ENCODE results near the gene EXOC4. TPM values are rescaled to one million over a fixed set of nuclear protein-coding genes. Genes with fewer than 3 reads are reported as not detected.

Gene EXOC4
- total RNA-seq, 4 donors from 2014 or later: 52.4 to 82.2 (median 67.0) TPM

- no peak for DNase-seq (ENCODE audit: low spot score in 2 of 2)
- WGBS, 2 donors: 67 to 76% methylated on average over 3 of the region's 3 CpGs
- TF ChIP-seq, protein P1, sequence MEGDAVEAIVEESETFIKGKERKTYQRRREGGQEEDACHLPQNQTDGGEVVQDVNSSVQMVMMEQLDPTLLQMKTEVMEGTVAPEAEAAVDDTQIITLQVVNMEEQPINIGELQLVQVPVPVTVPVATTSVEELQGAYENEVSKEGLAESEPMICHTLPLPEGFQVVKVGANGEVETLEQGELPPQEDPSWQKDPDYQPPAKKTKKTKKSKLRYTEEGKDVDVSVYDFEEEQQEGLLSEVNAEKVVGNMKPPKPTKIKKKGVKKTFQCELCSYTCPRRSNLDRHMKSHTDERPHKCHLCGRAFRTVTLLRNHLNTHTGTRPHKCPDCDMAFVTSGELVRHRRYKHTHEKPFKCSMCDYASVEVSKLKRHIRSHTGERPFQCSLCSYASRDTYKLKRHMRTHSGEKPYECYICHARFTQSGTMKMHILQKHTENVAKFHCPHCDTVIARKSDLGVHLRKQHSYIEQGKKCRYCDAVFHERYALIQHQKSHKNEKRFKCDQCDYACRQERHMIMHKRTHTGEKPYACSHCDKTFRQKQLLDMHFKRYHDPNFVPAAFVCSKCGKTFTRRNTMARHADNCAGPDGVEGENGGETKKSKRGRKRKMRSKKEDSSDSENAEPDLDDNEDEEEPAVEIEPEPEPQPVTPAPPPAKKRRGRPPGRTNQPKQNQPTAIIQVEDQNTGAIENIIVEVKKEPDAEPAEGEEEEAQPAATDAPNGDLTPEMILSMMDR (IDR thresholded peaks at IDR 0.05): no peak
- TF ChIP-seq POLR2A (IDR thresholded peaks at IDR 0.05): no peak
- no peak overlapping the region for H3K4me3 ChIP-seq (ENCODE audit: low read depth, poor library complexity, severe bottlenecking)
- intact Hi-C loops (cut with DNase I; ENCODE audit: low total_unique reads): no loop called here
Observed at GRCh38 chr7:133310232-133310862, 57.5 kb downstream of the EXOC4 start.

- TF ChIP-seq, protein P1 (IDR thresholded peaks at IDR 0.05): no peak
- TF ChIP-seq POLR2A (IDR thresholded peaks at IDR 0.05): no peak
- no peak overlapping the region for H3K4me3 ChIP-seq (ENCODE audit: low read depth, poor library complexity, severe bottlenecking)
- 89 to 96% methylated on average over 1 of the region's 1 CpG for WGBS, 2 donors
- intact Hi-C loops (cut with DNase I; ENCODE audit: low total_unique reads): no loop called here
- no peak for DNase-seq (ENCODE audit: low spot score in 2 of 2)
Observed at GRCh38 chr7:133313575-133313974, 60.7 kb downstream of the EXOC4 start.

DNA sequence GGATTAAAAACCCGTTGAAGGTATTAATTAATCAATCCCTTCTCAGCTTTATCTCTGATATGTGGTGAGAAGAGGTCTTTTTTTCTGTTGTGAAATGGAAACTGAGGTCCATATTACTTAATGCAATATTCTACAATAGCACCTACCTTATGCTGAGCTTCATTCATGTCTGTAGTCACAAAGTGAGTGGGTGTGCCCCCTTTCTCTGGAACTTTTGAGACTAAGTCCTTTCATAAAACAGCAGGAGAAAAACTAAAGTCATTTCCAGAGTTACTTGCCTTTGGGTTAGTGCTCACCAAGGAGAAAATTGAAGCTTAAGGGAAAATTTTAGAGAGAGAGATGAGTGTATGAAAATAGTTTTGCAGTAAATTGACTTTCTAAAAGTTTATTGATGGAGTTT, 61.2 kb downstream of the EXOC4 start:
- no peak for DNase-seq (ENCODE audit: low spot score in 2 of 2)
- 86 to 96% methylated on average over 1 of the region's 1 CpG for WGBS, 2 donors
- intact Hi-C loops (cut with DNase I; ENCODE audit: low total_unique reads): no loop called here
- TF ChIP-seq, protein P1 (IDR thresholded peaks at IDR 0.05): no peak
- no peak for TF ChIP-seq POLR2A (IDR thresholded peaks at IDR 0.05)
- H3K4me3 ChIP-seq (ENCODE audit: low read depth, poor library complexity, severe bottlenecking): no peak overlapping the region

- WGBS, 2 donors: 80 to 84% methylated on average over 6 of the region's 6 CpGs
- H3K4me3 ChIP-seq (ENCODE audit: low read depth, poor library complexity, severe bottlenecking): no peak overlapping the region
- TF ChIP-seq, protein P1 (IDR thresholded peaks at IDR 0.05): no peak
- intact Hi-C loops (cut with DNase I; ENCODE audit: low total_unique reads): no loop called here
- DNase-seq (ENCODE audit: low spot score in 2 of 2): no peak
Observed at GRCh38 chr7:133315332-133316040, 62.6 kb downstream of the EXOC4 start.

DNA sequence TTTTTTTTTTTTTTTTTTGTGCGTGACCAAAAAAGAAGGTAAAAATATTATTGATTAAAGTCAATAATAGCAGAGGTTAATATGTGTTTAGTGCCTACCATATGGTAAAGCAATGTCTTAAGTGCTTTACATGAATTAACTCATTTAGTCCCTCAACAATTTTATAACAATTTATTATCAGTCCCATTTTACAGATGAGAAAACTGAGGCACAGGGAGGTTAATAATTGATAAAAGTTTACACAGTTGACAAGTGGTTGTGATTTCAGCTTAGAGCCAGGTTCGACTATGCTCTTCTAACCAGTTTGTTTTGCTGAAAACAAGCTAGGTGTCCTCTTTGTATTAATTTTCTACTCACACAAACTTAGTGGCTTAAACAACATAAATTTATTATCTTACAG, 67.0 kb downstream of the EXOC4 start:
- no peak overlapping the region for H3K4me3 ChIP-seq (ENCODE audit: low read depth, poor library complexity, severe bottlenecking)
- TF ChIP-seq, protein P1 (IDR thresholded peaks at IDR 0.05): no peak
- no peak for TF ChIP-seq POLR2A (IDR thresholded peaks at IDR 0.05)
- WGBS, 2 donors: 95 to 96% methylated on average over 2 of the region's 2 CpGs
- DNase-seq (ENCODE audit: low spot score in 2 of 2): no peak
- intact Hi-C loops (cut with DNase I; ENCODE audit: low total_unique reads): no loop called here

All from lower leg skin (tissue), 4 donors.